Gastrocnemius medialis (tissue), 4 donors: ENCODE measurements around the gene LRRFIP1.

Source experiments
- POLR2A ChIP-seq, 2 donors: fragments of 450-650 bp; IDR thresholded peaks; one replicate each; pipeline ENCODE4 v1.6.1; 2017; ENCODE audit warnings: antibody characterized with exemption in 2 of 2, mild to moderate bottlenecking in 2 of 2, moderate library complexity in 2 of 2
- TF ChIP-seq, protein P1 (sequence below), 5 experiments: fragments of 450-650 bp in 3 of 5; fragments of 200-600 bp in 2 of 5; sonication (generic) in 2 of 5; IDR thresholded peaks in 4 of 5; conservative IDR thresholded peaks in 1 of 5; 1 replicate in 4 of 5; 2 replicates in 1 of 5; pipeline ENCODE4 v1.5.1; 2016 to 2019; ENCODE audit warnings: antibody characterized with exemption in 5 of 5, mild to moderate bottlenecking in 3 of 5, moderate library complexity in 3 of 5

DNA sequence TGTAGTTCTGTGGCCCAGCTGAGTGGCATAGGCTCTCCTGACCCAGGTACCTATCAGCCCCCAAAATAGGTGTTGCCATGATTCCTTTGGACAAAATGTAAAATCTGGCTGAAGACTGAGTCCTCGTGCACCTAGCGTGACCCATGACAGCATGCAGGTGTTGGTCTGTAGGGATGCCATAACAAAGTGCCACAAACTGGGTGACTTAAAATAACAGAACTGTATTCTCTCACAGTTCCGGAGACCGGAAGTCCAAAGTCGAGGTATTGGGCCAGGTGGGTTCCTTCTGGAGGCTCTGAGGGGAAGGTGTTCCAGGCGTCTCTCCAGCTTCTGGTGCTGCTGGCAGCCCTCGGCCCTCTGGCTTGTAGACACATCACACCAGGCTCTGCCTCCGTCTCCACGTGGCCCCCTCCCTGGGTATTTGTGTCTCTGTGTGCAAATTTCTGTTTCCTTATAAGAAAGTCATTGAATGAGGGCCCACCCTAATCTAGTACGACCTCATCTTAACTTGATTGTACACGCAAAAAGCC lies 34.5 kb downstream of the LRRFIP1 start:
- no peak for TF ChIP-seq POLR2A (IDR thresholded peaks at IDR 0.05)
- TF ChIP-seq, protein P1, sequence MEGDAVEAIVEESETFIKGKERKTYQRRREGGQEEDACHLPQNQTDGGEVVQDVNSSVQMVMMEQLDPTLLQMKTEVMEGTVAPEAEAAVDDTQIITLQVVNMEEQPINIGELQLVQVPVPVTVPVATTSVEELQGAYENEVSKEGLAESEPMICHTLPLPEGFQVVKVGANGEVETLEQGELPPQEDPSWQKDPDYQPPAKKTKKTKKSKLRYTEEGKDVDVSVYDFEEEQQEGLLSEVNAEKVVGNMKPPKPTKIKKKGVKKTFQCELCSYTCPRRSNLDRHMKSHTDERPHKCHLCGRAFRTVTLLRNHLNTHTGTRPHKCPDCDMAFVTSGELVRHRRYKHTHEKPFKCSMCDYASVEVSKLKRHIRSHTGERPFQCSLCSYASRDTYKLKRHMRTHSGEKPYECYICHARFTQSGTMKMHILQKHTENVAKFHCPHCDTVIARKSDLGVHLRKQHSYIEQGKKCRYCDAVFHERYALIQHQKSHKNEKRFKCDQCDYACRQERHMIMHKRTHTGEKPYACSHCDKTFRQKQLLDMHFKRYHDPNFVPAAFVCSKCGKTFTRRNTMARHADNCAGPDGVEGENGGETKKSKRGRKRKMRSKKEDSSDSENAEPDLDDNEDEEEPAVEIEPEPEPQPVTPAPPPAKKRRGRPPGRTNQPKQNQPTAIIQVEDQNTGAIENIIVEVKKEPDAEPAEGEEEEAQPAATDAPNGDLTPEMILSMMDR (IDR thresholded peaks at IDR 0.05 in 4 of 5, conservative IDR thresholded peaks at IDR 0.05 in 1 of 5), result no peak
